GM10266 (cell line): ENCODE measurements around the gene CBX5.
"Not testable (repeated sequence)": the region's sequence is repeated elsewhere in the genome, so short reads cannot be mapped to it uniquely, and the experiment has no call there.

Experiments
- DNase-seq: peaks from one replicate; pipeline ENCODE4 v3.0.0; 2012; ENCODE audit errors: extremely low spot score
- TF ChIP-seq, protein P1 (sequence below): IDR thresholded peaks from 2 replicates; pipeline ENCODE4 v1.5.1; 2012; ENCODE audit warnings: mild to moderate bottlenecking, low read depth; ENCODE audit not compliant: control insufficient read depth, insufficient read depth; ENCODE audit errors: missing control alignments

Gene CBX5

GRCh38 chr12:54199034-54199433, 80.9 kb downstream of the CBX5 start:
- no peak for DNase-seq
- TF ChIP-seq, protein P1, sequence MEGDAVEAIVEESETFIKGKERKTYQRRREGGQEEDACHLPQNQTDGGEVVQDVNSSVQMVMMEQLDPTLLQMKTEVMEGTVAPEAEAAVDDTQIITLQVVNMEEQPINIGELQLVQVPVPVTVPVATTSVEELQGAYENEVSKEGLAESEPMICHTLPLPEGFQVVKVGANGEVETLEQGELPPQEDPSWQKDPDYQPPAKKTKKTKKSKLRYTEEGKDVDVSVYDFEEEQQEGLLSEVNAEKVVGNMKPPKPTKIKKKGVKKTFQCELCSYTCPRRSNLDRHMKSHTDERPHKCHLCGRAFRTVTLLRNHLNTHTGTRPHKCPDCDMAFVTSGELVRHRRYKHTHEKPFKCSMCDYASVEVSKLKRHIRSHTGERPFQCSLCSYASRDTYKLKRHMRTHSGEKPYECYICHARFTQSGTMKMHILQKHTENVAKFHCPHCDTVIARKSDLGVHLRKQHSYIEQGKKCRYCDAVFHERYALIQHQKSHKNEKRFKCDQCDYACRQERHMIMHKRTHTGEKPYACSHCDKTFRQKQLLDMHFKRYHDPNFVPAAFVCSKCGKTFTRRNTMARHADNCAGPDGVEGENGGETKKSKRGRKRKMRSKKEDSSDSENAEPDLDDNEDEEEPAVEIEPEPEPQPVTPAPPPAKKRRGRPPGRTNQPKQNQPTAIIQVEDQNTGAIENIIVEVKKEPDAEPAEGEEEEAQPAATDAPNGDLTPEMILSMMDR, result no peak

DNA sequence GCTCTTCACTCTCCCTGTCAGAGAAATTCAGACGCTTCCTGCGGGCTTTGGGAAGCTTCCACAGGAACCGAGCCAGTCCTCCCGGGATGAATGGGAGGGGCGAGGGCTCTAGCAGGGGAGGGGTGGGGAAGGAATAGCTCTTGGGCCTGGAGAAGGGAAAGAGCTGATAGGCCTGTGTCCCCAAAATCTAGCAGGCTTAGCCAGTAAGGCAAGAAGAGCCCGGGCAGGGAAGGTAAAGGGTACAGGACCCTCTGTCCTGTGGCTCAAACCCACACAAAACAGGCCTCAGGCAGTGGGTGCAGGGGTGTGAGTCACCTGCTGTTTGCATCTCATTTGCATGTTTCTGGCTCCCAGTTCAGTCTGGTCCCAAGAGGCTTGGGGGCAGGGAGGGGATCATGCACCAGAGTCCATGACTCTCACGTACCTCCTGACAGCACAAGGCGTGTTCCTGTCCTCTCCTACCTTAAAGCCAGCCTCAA, 82.5 kb downstream of the CBX5 start:
- no peak for DNase-seq
- TF ChIP-seq, protein P1, result no peak

DNA sequence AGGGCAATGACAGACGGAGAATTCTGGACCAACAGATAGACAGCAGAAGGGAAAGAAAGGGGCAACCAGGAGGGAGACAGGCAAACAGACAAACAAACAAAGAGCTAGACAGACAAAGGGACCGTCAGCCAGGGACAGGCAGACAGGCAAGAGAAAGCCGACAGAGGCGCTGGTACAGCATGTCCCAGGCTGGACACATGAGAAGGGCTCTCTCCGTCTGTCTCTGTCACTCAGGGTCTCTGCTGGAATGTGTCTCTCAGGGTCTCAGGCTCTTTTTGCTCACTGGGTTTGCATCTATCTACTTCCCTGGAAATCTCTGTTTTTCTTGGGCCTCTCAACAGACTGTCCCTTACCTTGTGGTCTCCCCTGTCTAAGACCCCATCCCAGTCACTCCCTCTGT, 82.9 kb downstream of the CBX5 start:
- TF ChIP-seq, protein P1, result no peak

GRCh38 chr12:54196396-54196795, 83.5 kb downstream of the CBX5 start:
- no peak for DNase-seq
- TF ChIP-seq, protein P1, result no peak

More for the DNA sequence above, 82.9 kb downstream of the CBX5 start:
- no peak for DNase-seq

GRCh38 chr12:54195737-54196347, 84.1 kb downstream of the CBX5 start:
- no peak for DNase-seq
- TF ChIP-seq, protein P1, result no peak

DNA sequence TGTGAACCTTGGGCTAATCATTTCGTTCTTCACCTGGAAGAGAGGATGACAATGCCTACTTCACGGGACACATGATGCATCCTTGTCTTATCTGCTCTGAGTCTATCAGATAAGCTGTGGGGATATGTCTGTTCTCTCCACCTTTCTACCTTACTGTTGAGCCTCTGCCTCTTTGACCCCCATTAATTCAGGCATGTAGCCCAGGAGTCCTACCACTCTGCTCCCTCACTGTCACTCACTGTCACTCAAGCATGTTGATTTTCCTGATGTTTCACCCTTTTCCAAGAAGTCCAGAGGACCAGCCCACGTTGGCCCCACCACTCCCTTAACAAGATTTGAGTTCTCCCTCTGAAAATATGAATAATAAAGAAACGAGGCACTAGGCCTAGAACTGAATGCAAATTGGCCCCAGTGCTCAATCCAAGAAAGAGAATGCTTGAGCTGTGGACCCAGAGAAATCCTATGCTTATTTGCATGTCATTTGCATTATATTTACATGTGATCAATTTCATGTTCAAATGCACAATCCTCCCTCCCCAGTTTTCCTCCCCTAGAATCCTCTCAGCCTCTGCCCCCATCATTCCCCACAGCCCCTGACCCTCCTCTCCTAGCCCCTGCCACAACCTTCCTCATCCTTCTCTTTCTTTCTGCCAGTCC, 84.7 kb downstream of the CBX5 start:
- TF ChIP-seq, protein P1, result no peak
- DNase-seq, result no peak

- DNase-seq, result not testable (repeated sequence)
These were observed 85.3 kb downstream of the CBX5 start for GRCh38 chr12:54194611-54195010.
